ENCODE data around the gene RBMS1. TPM values are rescaled to one million over a fixed set of nuclear protein-coding genes. Genes with fewer than 3 reads are reported as not detected.
A peak's percentile ranks its signal among the peaks of the same experiment; 100 is the strongest.

Gene RBMS1
- polyA plus RNA-seq, 1 experiment: 107 TPM

GRCh38 chr2:160479269-160479668 lies 14.3 kb downstream of the RBMS1 start:
- no peak for TF ChIP-seq CTCF (IDR thresholded peaks at IDR 0.05; ENCODE audit: low read depth, low read length)
- POLR2A ChIA-PET: no interaction called here
- no peak overlapping the region for H3K4me3 ChIP-seq (ENCODE audit: low read depth, low read length)
- no peaks in the 10 kb centered on the region for H3K27me3 ChIP-seq (ENCODE audit: control insufficient read depth, insufficient read depth, low read length)
- CTCF ChIA-PET: interaction anchor here (0.7 to 1.5 kb wide), 3 partner anchors 155 to 515 kb away, joined by 4 to 6 read pairs (median 4); no protein-coding TSS in a partner anchor
- H3K9me3 ChIP-seq (ENCODE audit: control insufficient read depth, insufficient read depth, low read length): peaks cover 1% of the 10 kb centered on the region; the same call in 1 of the 2 replicates
- H3K27ac ChIP-seq (ENCODE audit: low read depth, low read length): no peak overlapping the region
- no peak for DNase-seq (ENCODE audit: low read depth, low spot score)

- CTCF ChIA-PET: interaction anchor here (0.7 to 1.5 kb wide), 2 partner anchors 155 to 516 kb away, joined by 4 to 6 read pairs; no protein-coding TSS in a partner anchor
- DNase-seq (ENCODE audit: low read depth, low spot score): no peak
Observed at GRCh38 chr2:160478660-160479059, 14.9 kb downstream of the RBMS1 start.

GRCh38 chr2:160477032-160477431 lies 16.6 kb downstream of the RBMS1 start:
- DNase-seq (ENCODE audit: low read depth, low spot score): no peak
- POLR2A ChIA-PET: interaction anchor here (0.7 kb wide), 1 partner anchor 206 kb away, joined by 5 read pairs; no protein-coding TSS in a partner anchor
- H3K4me3 ChIP-seq (ENCODE audit: low read depth, low read length): no peak overlapping the region
- no peak overlapping the region for H3K27ac ChIP-seq (ENCODE audit: low read depth, low read length)
- CTCF ChIA-PET: interaction anchor here (1.1 kb wide), 1 partner anchor 153 kb away, joined by 3 read pairs; no protein-coding TSS in a partner anchor
- no peaks in the 10 kb centered on the region for H3K27me3 ChIP-seq (ENCODE audit: control insufficient read depth, insufficient read depth, low read length)
- no peak for TF ChIP-seq CTCF (IDR thresholded peaks at IDR 0.05; ENCODE audit: low read depth, low read length)
- no peaks in the 10 kb centered on the region for H3K9me3 ChIP-seq (ENCODE audit: control insufficient read depth, insufficient read depth, low read length)

More at GRCh38 chr2:160478660-160479059, 14.9 kb downstream of the RBMS1 start:
- Histone ChIP-seq H3K27me3 (ENCODE audit: control insufficient read depth, insufficient read depth, low read length) (no peaks in the 10 kb centered on the region), H3K4me3 (ENCODE audit: low read depth, low read length) (no peak overlapping the region), H3K27ac (ENCODE audit: low read depth, low read length) (no peak overlapping the region), H3K9me3 (ENCODE audit: control insufficient read depth, insufficient read depth, low read length) (no peaks in the 10 kb centered on the region)
- TF ChIP-seq CTCF (IDR thresholded peaks at IDR 0.05; ENCODE audit: low read depth, low read length): no peak
- POLR2A ChIA-PET: no interaction called here

GRCh38 chr2:160474891-160475787 lies 18.5 kb downstream of the RBMS1 start:
- no peaks in the 10 kb centered on the region for H3K27me3 ChIP-seq (ENCODE audit: control insufficient read depth, insufficient read depth, low read length)
- no peak overlapping the region for H3K4me3 ChIP-seq (ENCODE audit: low read depth, low read length)
- DNase-seq (ENCODE audit: low read depth, low spot score): no peak
- ChIA-PET CTCF (no interaction called here), POLR2A (no interaction called here)
- H3K9me3 ChIP-seq (ENCODE audit: control insufficient read depth, insufficient read depth, low read length): no peaks in the 10 kb centered on the region
- peak overlapping the region; percentile 53 for H3K27ac ChIP-seq (ENCODE audit: low read depth, low read length)
- TF ChIP-seq CTCF (IDR thresholded peaks at IDR 0.05; ENCODE audit: low read depth, low read length): no peak

- Histone ChIP-seq H3K4me3 (ENCODE audit: low read depth, low read length) (no peak overlapping the region), H3K27ac (ENCODE audit: low read depth, low read length) (no peak overlapping the region), H3K27me3 (ENCODE audit: control insufficient read depth, insufficient read depth, low read length) (no peaks in the 10 kb centered on the region), H3K9me3 (ENCODE audit: control insufficient read depth, insufficient read depth, low read length) (no peaks in the 10 kb centered on the region)
- CTCF ChIA-PET: no interaction called here
- no peak for TF ChIP-seq CTCF (IDR thresholded peaks at IDR 0.05; ENCODE audit: low read depth, low read length)
- POLR2A ChIA-PET: no interaction called here
- no peak for DNase-seq (ENCODE audit: low read depth, low spot score)
Observed at GRCh38 chr2:160474319-160474645, 19.3 kb downstream of the RBMS1 start.
